ENCODE data around the gene PCNP. TPM values are rescaled to one million over a fixed set of nuclear protein-coding genes. Genes with fewer than 3 reads are reported as not detected.
"Not testable (repeated sequence)": the region's sequence is repeated elsewhere in the genome, so short reads cannot be mapped to it uniquely, and the experiment has no call there.

The PCNP gene
- polyA plus RNA-seq, 1 donor, result 115 TPM

GRCh38 chr3:101633186-101633585 lies 59.2 kb downstream of the PCNP start:
- no peak for DNase-seq (ENCODE audit: low read depth)

- no peak for DNase-seq (ENCODE audit: low read depth)
These were observed 60.7 kb downstream of the PCNP start for GRCh38 chr3:101634591-101635196.

GRCh38 chr3:101635345-101635744 lies 61.4 kb downstream of the PCNP start:
- DNase-seq (ENCODE audit: low read depth), result no peak

GRCh38 chr3:101635954-101636798 lies 62.2 kb downstream of the PCNP start:
- no peak for DNase-seq (ENCODE audit: low read depth)

GRCh38 chr3:101637451-101637850 lies 63.5 kb downstream of the PCNP start:
- no peak for DNase-seq (ENCODE audit: low read depth)

GRCh38 chr3:101638261-101638745 lies 64.3 kb downstream of the PCNP start:
- no peak for DNase-seq (ENCODE audit: low read depth)

GRCh38 chr3:101639280-101639963 lies 65.4 kb downstream of the PCNP start:
- DNase-seq (ENCODE audit: low read depth), result no peak

GRCh38 chr3:101640256-101640655 lies 66.3 kb downstream of the PCNP start:
- DNase-seq (ENCODE audit: low read depth), result no peak

GRCh38 chr3:101641397-101642115 lies 67.6 kb downstream of the PCNP start:
- not testable (repeated sequence) for DNase-seq (ENCODE audit: low read depth)

- no peak for DNase-seq (ENCODE audit: low read depth)
These were observed 68.5 kb downstream of the PCNP start for GRCh38 chr3:101642441-101642840.

GRCh38 chr3:101643009-101643844 lies 69.2 kb downstream of the PCNP start:
- DNase-seq (ENCODE audit: low read depth), result no peak

Other genes with a start within 250 kb of the PCNP start
- gene SENP7, start 61.0 kb upstream of the PCNP start, polyA plus RNA-seq (ENCODE audit: insufficient read length), result 36.9 TPM
- gene TRMT10C, start 12.3 kb upstream of the PCNP start, polyA plus RNA-seq (ENCODE audit: insufficient read length), result 21.6 TPM
- 14.3 TPM for gene ZBTB11, start 103.0 kb downstream of the PCNP start, polyA plus RNA-seq (ENCODE audit: insufficient read length)
- 2,149 TPM for gene RPL24, start 112.5 kb downstream of the PCNP start, polyA plus RNA-seq (ENCODE audit: insufficient read length)
- 12.5 TPM for gene CEP97, start 150.4 kb downstream of the PCNP start, polyA plus RNA-seq (ENCODE audit: insufficient read length)
- 19.4 TPM for gene NXPE3, start 205.0 kb downstream of the PCNP start, polyA plus RNA-seq (ENCODE audit: insufficient read length)